Right forelimb (tissue), 1 donor: Measurements from ENCODE around the gene GABARAP.

ENCODE experiments used
- DNase-seq: peaks from one replicate; pipeline ENCODE4 v3.0.0-alpha.2; 2018

The GABARAP gene

DNA sequence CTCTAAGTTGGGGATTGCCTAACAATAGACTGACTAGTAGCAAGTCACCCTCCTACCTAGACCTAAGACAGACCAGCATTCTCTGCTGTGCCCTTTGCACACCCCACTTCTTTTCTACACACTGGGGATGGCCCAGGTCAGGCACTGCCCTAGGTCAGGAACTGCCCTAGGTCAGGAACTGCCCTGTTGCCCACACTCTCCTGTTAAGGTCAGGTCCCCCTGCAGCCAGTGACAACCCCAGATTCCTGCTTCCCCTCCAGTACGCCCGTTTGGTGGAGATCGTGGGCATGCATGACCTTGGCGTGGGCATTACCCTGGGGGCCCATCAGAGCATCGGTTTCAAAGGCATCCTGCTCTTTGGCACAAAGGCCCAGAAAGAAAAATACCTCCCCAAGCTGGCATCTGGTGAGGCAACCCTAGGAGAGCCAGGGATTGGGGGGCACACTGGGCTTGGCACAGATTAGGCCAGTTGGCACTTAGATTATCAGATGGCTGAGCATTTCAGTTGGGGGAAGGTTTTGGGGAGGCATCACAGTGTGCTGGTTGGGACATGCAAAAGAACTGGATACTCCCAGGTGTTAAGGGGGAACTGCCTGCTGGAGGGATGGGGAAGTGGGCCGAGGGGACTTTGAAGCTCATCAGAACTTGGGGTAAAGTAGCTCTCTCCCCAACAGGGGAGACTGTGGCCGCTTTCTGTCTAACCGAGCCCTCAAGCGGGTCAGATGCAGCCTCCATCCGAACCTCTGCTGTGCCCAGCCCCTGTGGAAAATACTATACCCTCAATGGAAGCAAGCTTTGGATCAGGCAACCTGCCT, 20.8 kb downstream of the GABARAP start:
- no peak for DNase-seq

DNA sequence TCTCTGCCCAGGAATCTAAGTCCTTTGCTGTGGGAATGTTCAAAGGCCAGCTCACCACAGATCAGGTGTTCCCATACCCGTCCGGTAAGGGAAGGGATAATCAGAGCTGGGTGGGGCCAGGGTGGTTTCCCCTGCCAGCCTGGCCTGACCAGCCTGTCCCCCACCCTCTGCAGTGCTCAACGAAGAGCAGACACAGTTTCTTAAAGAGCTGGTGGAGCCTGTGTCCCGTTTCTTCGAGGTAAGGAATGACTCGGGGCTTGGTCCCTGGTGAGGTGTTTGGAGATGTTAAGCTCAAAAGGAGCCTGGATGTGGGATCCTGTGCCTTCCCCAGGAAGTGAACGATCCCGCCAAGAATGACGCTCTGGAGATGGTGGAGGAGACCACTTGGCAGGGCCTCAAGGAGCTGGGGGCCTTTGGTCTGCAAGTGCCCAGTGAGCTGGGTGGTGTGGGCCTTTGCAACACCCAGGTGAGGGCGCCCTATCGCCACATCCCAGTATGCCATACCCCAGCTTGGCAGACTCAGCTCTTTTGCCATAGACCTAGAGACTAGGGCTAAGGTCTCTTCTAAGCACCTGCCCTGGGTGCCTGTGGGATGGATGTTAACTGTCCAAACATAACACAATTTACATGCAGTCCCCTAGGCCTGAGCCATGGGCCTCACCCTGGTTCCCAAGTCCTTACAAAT, 21.5 kb downstream of the GABARAP start:
- peak; percentile 65 for DNase-seq

DNA sequence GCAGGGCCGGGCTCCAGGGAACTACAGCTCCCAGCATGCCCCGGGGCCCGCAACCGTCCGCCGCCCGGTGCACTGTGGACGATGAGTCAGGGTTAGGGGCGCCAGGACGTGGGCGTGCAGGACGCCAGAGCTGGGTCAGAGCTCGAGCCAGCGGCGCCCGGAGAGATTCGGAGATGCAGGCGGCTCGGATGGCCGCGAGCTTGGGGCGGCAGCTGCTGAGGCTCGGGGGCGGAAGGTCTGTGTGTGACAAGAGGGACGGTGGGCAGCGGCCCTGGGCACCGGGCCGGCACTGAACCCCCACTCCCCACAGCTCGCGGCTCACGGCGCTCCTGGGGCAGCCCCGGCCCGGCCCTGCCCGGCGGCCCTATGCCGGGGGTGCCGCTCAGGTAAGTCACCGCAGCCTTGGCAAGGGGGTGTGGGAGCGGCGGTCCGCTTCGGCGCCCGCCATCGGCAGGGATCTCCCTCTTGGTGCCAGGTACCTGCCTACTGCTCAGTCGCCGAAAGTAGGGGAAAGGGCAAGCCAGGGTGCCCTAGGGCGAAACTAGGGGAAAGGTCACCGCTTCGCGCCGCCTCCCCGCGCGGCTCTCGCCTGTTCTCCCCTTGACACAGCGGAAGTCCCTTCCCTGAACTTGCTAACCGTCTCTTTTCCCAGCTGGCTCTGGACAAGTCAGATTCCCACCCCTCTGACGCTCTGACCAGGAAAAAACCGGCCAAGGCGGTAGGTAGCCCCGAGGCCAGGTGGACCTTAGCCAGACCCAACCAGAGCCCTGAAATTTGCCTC, 22.2 kb downstream of the GABARAP start, which contains the start of the genes ACADVL and DLG4:
TSS of gene ACADVL (plus strand) at position 127 of the 781 bp plus-strand sequence. CDS start at position 174, 47 bp downstream.
TSS of gene DLG4 (minus strand) at position 25 of the 781 bp plus-strand sequence.
- DNase-seq, result peak; percentile 93

DNA sequence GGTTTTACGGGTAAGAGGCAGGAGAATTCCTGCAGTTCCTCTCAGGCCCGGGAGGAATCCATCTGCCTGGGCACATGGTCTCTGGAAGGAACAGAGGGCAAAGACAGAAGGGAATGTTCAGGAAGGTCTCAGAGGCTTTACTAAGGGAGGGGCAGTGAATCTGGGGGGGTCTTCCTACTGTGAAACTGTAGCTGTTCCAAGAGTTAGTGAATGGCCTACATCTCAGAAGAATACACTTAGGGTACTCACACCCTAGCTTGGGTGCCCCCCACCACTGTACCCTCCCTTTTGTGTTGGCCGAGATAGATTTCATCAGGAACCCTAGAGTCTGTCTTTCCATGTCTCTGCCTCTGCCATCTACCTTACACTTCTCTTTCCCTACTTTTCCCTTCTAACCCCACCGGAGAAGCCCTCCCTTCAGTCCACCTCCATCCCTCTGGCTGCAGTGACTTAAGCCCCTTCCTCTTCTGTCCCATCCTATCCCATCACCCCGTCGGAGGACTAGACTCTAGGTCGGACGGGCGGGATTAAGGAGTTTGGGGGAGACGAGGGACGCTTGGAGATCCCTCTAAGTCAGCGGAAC, 22.9 kb downstream of the GABARAP start:
- no peak for DNase-seq

DNA sequence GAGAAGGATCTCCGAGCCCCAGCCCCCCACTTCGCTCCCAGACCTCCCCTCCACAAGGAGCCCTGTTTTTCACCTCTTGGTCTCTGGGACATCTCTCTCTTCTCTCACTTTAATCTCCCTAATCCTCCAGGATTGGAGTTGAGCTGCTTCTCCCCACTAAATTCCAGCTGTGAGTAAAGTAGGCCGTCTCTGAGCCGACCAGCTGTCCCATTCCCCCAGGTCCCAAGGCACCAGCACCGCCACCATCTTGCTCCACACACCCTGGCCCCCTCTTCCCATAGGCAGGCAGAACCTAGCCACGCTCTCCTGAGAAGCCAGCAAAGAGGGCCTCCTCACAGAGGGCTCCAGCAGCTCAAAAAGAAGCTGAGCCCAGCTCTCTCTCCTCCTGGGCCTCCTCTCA, 23.5 kb downstream of the GABARAP start:
- DNase-seq, result no peak

DNA sequence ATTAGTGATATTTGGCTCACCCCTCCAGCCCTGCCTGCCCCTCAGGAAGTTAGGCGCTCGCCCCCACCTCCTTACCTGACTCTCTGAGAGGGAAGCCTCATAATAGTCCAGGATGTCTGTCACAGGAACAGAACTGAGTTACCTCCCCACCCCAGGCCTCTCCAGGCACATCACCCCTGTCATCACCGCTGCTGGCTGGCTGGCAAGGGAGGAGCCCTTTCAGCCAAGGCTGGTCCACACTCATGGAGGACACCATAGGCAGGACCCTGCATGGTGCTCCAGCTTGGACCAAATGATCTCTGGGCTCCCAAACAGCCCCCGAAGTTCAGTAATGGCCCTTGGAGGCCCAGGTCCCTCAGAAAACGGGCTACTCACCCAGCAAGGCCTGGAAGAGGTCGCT, 24.1 kb downstream of the GABARAP start:
- peak; percentile 46 for DNase-seq

DNA sequence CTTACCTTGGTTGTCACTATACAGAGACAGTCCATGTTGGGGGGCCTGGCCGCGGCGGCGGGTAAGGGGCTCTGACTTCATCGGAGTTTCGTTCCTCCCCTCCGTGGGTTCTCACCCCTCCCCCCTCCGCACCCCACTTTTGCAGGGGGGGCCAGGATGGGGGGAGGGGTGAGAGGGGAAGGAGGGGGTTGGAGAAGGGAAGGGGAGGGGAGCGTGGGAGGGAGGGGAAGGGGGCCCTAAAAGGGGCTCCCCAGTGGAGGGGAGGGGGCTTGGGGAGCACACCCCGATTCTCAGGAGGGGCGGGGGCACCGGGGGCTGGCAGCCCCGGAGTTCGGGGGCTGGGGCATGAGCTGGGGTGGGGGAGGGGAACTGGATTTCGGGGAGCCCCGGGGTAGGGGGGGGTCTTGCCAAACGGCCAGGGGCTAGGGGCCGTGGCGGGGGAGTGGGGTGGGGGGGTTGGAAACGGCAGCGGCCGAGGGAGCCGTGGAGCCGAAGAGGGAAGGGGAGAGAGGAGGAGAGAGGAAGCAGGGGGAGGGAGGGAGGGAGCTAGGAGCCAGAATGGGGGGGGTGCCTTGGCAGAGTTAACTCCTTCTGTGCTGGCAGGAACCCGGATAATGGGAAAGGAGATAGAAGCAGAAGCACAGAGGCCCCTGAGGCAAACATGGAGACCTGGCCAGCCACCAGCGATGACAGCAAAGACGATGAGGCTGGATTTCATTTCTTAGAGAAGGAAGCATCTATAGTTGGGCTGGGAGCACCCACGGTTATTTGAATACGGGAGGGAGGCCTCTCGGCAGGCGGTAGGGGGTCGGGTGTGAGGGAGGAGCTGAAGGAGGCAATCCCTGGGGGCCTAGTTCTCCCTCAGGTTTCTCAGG, 24.9 kb downstream of the GABARAP start:
- DNase-seq, result peak; percentile 87

DNA sequence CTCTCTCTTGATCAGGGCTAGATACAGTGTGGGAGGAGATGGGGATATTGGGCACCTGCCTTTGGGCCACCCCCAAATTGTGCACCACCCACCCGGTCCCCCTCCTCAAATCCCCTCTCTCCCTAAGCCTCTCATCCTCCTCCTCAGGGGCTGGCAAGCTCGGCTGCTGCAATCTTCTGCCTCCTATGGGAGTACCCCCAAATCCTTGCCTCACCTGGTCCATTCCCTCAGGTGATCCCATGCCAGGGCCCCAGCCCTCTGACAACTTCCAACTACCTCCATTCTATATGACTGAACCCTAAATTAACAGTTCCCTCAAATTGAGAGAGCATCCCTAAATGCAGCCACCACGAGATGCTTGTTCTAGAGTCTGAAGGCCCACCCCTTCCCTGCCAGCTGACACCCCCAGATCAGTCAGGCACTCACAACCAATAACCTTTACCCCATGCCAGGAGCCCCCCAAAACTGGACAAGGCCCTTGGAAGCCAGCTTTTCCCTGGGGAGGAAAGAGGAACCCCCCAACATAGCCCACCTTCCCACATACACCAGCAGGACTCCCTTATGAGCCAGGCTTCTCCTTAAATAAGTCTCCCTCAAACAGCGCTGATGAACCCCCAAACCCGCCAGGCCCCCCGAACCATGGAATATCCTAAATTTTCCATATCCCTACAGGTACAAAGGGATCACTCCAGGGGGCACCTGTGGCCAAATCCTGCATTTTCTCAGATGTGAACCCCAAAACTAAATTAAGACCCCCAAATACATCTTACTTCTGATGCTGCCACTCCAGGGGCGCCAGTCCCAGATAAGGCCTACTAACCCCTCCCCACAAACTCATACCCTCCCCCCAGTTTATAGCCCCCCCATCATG, 25.8 kb downstream of the GABARAP start:
- peak; percentile 46 for DNase-seq

DNA sequence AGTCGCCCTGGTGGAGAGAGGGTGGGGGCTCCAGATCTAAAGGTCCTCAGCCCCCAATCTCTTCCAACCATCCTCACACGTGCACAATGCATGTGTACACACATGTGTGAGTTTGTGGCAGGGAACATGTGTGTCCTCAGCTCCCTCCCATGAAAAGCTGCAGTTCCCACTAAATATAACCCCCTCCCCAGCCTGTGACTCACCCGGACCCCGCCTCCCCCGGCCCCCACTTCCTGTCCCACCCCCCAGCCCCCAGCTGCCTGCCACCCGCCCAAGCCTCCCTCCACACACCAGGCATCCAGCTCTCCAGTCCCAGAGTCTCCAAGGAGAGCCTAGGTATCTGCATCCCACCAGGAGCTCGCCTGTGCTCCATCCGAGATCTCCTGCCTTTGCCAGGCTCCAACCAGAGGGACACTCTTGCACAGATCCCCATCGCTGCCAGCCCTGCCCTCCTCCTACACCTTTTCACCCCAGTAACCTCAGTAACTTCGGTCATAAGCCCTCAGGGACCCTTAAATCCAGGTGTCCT, 26.5 kb downstream of the GABARAP start:
- peak; percentile 55 for DNase-seq

DNA sequence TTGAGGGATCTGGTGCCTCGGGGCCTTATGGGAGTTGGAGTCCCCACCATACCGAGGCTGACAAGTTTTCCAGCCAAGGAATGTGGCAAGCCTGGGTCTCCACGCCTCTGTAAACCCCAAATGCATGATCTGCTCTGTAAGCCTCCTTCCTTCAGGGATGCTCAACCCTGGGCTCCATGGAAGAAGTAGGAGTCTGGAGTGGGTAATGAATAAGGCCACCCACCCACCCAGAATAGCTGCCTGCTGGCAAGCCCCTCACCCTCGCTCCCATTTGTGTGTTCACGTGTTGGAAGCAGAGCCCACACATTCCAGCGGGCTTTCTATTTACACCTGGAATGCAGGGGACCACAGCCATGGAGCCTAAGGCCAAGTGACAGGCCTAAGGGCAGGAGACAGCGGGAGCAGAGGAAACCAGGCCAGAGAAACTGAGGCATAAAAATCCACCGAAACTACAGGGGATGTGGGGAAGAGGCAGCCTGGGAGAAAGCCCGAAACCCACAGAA, 27.1 kb downstream of the GABARAP start:
- no peak for DNase-seq

DNA sequence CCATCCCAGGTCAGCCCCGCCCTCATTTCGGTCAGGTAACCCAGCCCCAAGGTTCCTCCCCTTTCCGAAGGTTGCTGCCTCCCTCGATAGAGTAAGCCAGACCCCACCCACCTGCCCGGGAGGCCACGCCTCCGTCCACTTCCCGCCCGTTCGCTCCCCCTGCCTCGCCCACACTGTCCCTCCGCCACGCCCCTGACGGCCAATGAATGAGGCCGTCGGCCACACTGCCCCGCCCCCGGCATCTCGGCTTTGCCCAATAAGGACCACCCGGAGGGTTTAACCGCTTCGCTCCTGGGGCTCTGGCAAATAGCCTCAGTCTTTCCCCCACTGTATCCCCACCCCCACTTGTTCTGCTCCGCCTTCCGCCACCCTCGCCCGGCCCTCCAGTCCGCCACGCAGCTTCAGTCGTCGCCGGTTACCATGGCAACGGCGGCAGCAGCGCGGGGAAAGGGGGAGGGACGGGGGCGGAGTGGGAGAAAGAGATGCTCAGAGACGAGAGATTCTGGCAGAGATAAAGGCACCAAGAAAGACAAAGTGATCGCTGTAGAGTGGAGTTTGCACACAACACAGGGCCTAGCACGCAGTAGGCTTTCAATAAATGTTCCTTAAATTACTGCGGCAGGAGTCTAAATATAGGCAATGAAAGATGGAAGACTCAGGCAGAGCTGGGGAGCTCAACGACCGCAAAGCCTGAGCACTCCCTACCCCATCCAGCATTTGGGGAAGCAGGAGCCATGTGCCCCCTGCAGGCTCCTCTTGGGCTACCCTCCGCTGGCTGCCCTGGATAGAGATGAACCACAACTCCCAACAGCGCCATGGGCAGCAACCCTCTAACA, 27.7 kb downstream of the GABARAP start:
- peak; percentile 99 for DNase-seq

DNA sequence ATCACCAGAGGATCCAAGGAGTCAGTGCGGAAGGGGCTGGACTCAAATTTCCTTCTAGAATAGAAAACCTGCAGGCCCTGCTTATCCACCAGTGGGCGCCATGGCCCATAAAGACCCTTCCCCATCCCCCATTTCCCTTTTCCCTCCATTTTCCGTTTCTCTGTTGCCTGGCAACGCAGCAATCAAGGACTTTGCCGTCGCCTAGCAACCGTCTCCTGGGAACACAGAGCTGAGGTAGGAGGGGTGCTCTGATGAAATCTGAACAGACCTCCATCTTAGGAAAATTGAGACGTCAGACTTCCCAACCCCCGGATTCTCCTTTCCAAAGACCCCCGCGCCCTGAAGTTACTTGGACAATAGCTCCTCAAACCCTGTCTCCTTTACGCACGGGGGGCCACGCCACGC, 28.4 kb downstream of the GABARAP start:
- peak; percentile 86 for DNase-seq

DNA sequence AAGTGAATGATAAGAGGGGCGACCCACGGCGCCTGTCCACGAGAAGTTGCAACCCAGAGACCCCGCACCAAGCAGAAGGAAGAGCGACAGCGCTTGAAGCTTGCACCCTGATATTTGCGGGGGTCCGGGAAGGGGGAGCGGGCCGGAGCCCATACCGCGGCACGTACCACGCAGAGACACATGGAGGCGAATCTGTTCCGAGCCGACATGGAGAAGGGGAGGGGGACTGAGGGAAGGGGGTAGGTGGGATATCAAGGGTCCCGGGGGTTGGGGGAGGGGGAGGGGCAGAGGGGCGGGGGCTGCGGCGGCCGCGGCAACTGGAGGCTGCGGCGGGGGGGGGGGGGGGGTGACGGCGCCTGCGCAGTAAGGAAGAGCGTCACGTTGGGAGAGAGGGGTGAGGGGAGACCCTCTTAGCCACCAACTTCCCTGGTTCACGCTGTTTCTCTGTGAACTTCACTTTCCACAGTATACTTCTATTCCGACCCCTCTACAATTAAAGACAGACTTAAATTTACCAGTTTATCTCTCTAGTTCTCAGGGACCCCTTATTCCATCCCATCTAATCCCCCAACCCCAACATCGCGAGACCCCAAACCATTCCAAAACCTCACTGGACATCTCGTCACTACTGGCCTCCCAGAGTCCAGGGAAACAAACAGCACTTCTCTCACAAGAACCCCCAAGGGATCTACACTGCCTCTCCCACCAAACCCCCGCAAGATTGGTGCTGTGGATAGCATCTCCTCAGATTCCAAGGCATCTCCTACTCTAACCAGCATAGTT, 30.6 kb downstream of the GABARAP start:
- DNase-seq, result no peak

DNA sequence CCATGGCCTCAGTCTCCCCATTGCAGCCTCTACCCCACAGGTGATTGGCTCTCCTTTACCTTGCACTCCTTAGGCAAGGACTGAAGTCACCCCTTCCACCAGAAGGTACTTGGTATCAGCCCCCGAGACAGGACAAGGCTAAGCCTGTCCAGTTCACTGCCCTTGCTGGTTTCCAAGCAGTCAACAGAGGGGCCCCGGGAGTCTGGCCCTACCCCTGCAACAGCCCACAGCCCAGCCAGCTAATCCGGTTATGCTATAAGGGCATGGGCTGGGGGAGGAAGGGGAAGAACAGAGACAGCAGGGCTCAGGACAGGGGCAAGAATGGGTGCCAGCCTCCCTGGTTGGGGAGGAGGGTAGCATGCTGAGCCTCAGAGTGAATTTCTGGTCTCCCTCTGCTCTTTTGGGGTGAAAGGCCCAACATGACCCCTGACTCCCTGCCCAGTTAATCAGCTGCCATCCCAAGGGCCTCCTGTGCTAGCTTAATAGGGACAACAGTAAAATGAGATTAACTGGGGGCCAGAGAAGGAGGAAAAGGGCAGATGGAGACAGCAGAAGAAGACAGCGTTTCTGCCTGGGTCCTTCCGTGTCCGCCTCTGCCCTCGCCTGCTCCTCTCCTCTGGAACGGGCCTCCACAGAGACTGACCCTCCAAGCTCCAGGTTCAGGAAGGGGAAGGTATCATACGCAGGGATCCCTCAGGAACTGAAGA, 33.3 kb downstream of the GABARAP start:
- DNase-seq, result no peak

DNA sequence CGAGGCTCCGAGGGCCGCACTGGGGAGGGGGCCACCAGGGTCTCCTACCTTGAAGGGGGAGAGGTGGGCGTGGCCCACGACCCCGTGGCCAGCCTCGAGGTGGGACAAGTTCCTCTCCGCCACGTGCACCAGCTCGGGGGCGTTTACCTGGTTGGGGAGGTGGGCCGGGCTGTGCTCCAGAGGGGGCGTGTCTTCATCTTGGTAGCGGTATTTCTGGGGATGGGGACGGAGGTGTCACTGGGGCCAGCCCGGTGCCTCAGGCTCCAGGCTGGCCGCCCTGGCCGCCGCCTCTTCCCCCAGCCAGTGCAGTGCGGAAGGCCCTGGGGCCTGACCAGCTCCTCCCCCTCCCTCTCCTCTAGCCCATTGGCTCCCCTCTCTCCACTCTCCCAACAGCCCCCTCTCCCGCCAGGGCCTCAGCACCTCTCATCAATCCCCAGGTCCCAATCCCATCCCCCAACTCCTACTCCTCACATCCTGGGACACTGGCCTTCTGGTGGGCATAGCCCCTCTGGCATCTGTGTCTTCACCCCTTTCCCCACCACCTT, 34.1 kb downstream of the GABARAP start:
- no peak for DNase-seq

DNA sequence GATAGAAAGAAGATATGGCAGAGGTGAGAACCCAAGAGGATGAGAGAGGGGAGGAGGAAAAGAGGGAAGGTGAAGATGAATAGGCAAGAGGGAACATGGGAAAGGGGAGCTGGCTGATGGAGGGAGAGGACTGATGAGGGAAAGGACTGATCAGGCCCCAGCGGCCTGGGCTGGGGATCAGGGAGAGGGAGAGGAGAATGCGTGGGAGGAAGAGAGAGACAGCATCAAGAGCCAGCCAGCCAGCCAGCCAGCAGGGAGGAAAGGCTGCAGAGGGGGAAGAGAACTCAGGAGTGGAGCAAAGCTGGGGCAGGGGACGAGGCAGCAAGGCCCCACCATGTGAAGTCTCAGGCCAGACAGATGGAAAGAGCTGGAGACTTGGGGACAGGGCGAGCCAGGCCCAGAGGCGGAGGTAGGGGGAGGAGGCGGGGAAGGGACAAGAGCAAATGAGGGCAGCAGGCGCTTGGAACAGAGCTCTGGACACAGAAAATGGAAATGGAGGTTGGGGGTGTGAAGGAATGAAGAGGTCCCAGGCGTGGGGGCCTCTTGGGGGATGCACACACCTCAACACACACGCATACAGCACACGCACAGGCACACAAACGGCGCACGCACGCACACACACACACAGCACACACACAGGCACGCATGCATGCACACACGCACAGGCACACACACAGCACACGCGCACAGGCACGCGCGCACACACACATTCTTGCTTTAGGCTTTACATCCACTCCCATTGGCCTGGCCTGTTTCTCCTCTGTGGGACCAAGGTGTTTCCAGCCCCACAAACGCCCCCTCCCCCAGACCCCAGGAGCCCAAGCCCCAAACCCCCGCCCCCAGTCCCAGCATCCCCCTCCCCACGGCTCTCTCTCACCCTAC, 34.9 kb downstream of the GABARAP start:
- no peak for DNase-seq

DNA sequence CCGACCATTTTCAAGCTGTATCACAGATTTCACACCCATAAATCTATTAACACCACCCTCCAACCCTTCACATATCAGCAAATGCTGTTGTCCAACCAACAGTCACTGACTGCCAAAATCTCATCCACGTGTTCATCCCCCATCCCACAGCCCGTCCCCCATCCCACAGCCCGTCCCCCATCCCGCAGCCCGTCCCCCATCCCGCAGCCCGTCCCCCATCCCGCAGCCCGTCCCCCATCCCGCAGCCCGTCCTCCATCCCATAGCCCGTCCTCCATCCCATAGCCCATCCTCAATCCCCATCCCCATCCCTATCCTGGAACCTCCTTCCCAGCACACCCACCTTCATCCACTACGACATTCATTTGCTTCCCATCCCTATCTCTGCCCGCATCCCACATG, 36.7 kb downstream of the GABARAP start:
- DNase-seq, result no peak
